Measurements from ENCODE around the gene CETP. TPM values are rescaled to one million over a fixed set of nuclear protein-coding genes. Genes with fewer than 3 reads are reported as not detected.

The CETP gene
- total RNA-seq, 3 donors from 2014 or later (not counting 1 experiment from before 2014, with no cell fraction given) = 0.14 TPM; not detected in 2

DNA sequence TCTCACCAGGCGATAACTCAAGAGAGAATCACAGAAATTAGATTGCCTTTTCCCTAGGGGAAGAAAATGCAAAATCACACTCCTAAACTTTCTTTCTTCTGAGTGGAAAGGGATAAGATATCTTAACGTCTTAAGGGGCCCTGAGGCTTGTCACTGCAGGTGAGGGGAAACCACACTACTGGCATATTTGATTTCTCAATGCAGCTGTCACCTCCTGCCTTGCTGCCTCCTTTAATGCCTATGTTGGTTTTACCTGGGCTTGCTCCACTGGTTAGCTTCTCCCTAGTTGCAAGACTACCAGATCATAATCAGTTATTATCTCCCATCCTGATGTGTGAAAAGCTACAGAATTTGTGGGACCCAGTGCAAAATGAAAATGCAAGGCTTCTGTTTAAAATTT is 34.3 kb upstream of the CETP start:
- TF ChIP-seq, protein P1, sequence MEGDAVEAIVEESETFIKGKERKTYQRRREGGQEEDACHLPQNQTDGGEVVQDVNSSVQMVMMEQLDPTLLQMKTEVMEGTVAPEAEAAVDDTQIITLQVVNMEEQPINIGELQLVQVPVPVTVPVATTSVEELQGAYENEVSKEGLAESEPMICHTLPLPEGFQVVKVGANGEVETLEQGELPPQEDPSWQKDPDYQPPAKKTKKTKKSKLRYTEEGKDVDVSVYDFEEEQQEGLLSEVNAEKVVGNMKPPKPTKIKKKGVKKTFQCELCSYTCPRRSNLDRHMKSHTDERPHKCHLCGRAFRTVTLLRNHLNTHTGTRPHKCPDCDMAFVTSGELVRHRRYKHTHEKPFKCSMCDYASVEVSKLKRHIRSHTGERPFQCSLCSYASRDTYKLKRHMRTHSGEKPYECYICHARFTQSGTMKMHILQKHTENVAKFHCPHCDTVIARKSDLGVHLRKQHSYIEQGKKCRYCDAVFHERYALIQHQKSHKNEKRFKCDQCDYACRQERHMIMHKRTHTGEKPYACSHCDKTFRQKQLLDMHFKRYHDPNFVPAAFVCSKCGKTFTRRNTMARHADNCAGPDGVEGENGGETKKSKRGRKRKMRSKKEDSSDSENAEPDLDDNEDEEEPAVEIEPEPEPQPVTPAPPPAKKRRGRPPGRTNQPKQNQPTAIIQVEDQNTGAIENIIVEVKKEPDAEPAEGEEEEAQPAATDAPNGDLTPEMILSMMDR (IDR thresholded peaks at IDR 0.05) = no peak
- H3K27me3 Mint-ChIP-seq (ENCODE audit: low read depth in 2 of 2) = peaks cover 3 to 7% of the 10 kb centered on the region in 2 donors
- H3K27ac Mint-ChIP-seq = no peak overlapping the region
- no peaks in the 10 kb centered on the region for H3K9me3 Mint-ChIP-seq
- H3K4me1 Mint-ChIP-seq = peaks cover 6 to 19% of the 10 kb centered on the region in 2 donors
- no peaks in the 10 kb centered on the region for H3K36me3 Mint-ChIP-seq
- ATAC-seq (no peak), DNase-seq (no peak)
- Histone ChIP-seq H3K27me3 (ENCODE audit: control insufficient read depth, insufficient read depth, low read length) (peaks cover 2% of the 10 kb centered on the region), H3K9me3 (ENCODE audit: control insufficient read depth, insufficient read depth, low read length) (no peaks in the 10 kb centered on the region), H3K4me3 (ENCODE audit: low read length) (no peak overlapping the region), H3K36me3 (ENCODE audit: control insufficient read depth, insufficient read depth, low read length) (no peaks in the 10 kb centered on the region), H3K27ac (ENCODE audit: low read length) (no peak overlapping the region), H3K4me1 (ENCODE audit: control insufficient read depth, insufficient read depth, low read length) (peaks cover 20% of the 10 kb centered on the region)
- WGBS (ENCODE audit: insufficient coverage) = 67% methylated on average over 2 of the region's 2 CpGs
- no peak overlapping the region for H3K4me3 Mint-ChIP-seq
- intact Hi-C loops (cut with micrococcal nuclease) = no loop called here

- no peak overlapping the region for H3K27ac Mint-ChIP-seq
These were observed 32.1 kb upstream of the CETP start for GRCh38 chr16:56929639-56930038.

GRCh38 chr16:56930486-56931270 is 31.1 kb upstream of the CETP start:
- TF ChIP-seq, protein P1 (IDR thresholded peaks at IDR 0.05) = no peak
- Histone ChIP-seq H3K9me3 (ENCODE audit: control insufficient read depth, insufficient read depth, low read length) (no peaks in the 10 kb centered on the region), H3K36me3 (ENCODE audit: control insufficient read depth, insufficient read depth, low read length) (peaks cover 7% of the 10 kb centered on the region), H3K4me3 (ENCODE audit: low read length) (no peak overlapping the region), H3K27me3 (ENCODE audit: control insufficient read depth, insufficient read depth, low read length) (peaks cover 2% of the 10 kb centered on the region), H3K4me1 (ENCODE audit: control insufficient read depth, insufficient read depth, low read length) (peaks cover 20% of the 10 kb centered on the region), H3K27ac (ENCODE audit: low read length) (peak overlapping the region; percentile 90)
- WGBS (ENCODE audit: insufficient coverage) = 90% methylated on average over 15 of the region's 15 CpGs
- intact Hi-C loops (cut with micrococcal nuclease) = no loop called here
- H3K4me1 Mint-ChIP-seq = peaks cover 30 to 45% of the 10 kb centered on the region in 2 donors
- no peaks in the 10 kb centered on the region for H3K9me3 Mint-ChIP-seq
- peaks cover 0 to 3% of the 10 kb centered on the region in 2 donors for H3K27me3 Mint-ChIP-seq (ENCODE audit: low read depth in 2 of 2)
- H3K36me3 Mint-ChIP-seq = no peaks in the 10 kb centered on the region
- ATAC-seq (no peak), DNase-seq (no peak)
- H3K4me3 Mint-ChIP-seq = peak overlapping the region; percentile 9
- peak overlapping the region; percentile 97 to 98 for H3K27ac Mint-ChIP-seq

More at GRCh38 chr16:56929639-56930038, 32.1 kb upstream of the CETP start:
- Histone ChIP-seq H3K27me3 (ENCODE audit: control insufficient read depth, insufficient read depth, low read length) (peaks cover 2% of the 10 kb centered on the region), H3K9me3 (ENCODE audit: control insufficient read depth, insufficient read depth, low read length) (no peaks in the 10 kb centered on the region), H3K4me1 (ENCODE audit: control insufficient read depth, insufficient read depth, low read length) (peaks cover 18% of the 10 kb centered on the region), H3K27ac (ENCODE audit: low read length) (no peak overlapping the region), H3K4me3 (ENCODE audit: low read length) (no peak overlapping the region), H3K36me3 (ENCODE audit: control insufficient read depth, insufficient read depth, low read length) (no peaks in the 10 kb centered on the region)
- Mint-ChIP-seq H3K4me3 (no peak overlapping the region), H3K36me3 (no peaks in the 10 kb centered on the region), H3K27me3 (ENCODE audit: low read depth in 2 of 2) (peaks cover 0 to 3% of the 10 kb centered on the region in 2 donors), H3K9me3 (no peaks in the 10 kb centered on the region), H3K4me1 (peaks cover 19 to 34% of the 10 kb centered on the region in 2 donors)
- intact Hi-C loops (cut with micrococcal nuclease) = no loop called here
- no peak for DNase-seq
- 87% methylated on average over 3 of the region's 4 CpGs for WGBS (ENCODE audit: insufficient coverage)
- TF ChIP-seq, protein P1 (IDR thresholded peaks at IDR 0.05) = no peak
- ATAC-seq = no peak
